Smooth muscle cell (in vitro differentiated cells): ENCODE results near the gene FDXR. TPM values are rescaled to one million over a fixed set of nuclear protein-coding genes. Genes with fewer than 3 reads are reported as not detected.
A peak's percentile ranks its signal among the peaks of the same experiment; 100 is the strongest.

Experiments used
- DNase-seq: peaks from one replicate; lab custom pipeline; 2025; ENCODE audit not compliant: unreplicated experiment; lab: John Stamatoyannopoulos, UW
- H2AFZ ChIP-seq: fragments of 200-600 bp; sonication (generic); 2 replicates; pipeline ENCODE4 v1.6.0; 2016; ENCODE audit warnings: antibody characterized with exemption, low read depth, mild to moderate bottlenecking
- H3F3A ChIP-seq: fragments of 200-600 bp; sonication (generic); 2 replicates; pipeline ENCODE4 v1.6.0; 2017; ENCODE audit warnings: antibody characterized with exemption, low read depth
- H3K27ac ChIP-seq: fragments of 200-600 bp; sonication (generic); 2 replicates; pipeline ENCODE4 v1.5.1; 2016; ENCODE audit warnings: low read depth, mild to moderate bottlenecking
- H3K27me3 ChIP-seq: fragments of 200-600 bp; sonication (generic); 2 replicates; pipeline ENCODE4 v1.6.1; 2016; ENCODE audit warnings: low read depth, mild to moderate bottlenecking
- H3K36me3 ChIP-seq: fragments of 200-600 bp; sonication (generic); 2 replicates; pipeline ENCODE4 v1.5.1; 2016; ENCODE audit warnings: low read depth
- H3K4me1 ChIP-seq: fragments of 200-600 bp; sonication (generic); 2 replicates; pipeline ENCODE4 v1.5.1; 2016; ENCODE audit warnings: low read depth
- H3K4me2 ChIP-seq: fragments of 200-600 bp; sonication (generic); 2 replicates; pipeline ENCODE4 v1.6.0; 2016; ENCODE audit warnings: mild to moderate bottlenecking
- H3K4me3 ChIP-seq: fragments of 200-600 bp; sonication (generic); 2 replicates; pipeline ENCODE4 v1.5.1; 2016; ENCODE audit warnings: mild to moderate bottlenecking
- H3K79me2 ChIP-seq: fragments of 200-600 bp; sonication (generic); 2 replicates; pipeline ENCODE4 v1.6.0; 2016; ENCODE audit warnings: low read depth, mild to moderate bottlenecking
- H3K9ac ChIP-seq: fragments of 200-600 bp; sonication (generic); 2 replicates; pipeline ENCODE4 v1.6.0; 2016; ENCODE audit warnings: low read depth
- H3K9me3 ChIP-seq: fragments of 200-600 bp; sonication (generic); replicated peaks from 2 replicates; pipeline ENCODE4 v1.5.1; 2016; ENCODE audit warnings: low read depth
- H4K20me1 ChIP-seq: fragments of 200-600 bp; sonication (generic); 2 replicates; pipeline ENCODE4 v1.6.0; 2016; ENCODE audit warnings: low read depth
- CTCF ChIP-seq: fragments of 200-600 bp; sonication (generic); IDR thresholded peaks from 2 replicates; pipeline ENCODE4 v1.5.1; 2017; ENCODE audit warnings: borderline replicate concordance, mild to moderate bottlenecking, antibody characterized with exemption; ENCODE audit not compliant: insufficient read depth, poor library complexity, severe bottlenecking
- WGBS: methylation state at CpG from one replicate; pipeline ENCODE4 v1.1.7; 2016; ENCODE audit warnings: low lambda C conversion rate; 5-methylcytosine and 5-hydroxymethylcytosine counted together
- polyA plus RNA-seq: library from polyadenylated mRNA; unstranded; fragments of >200 nt; fragmentation: Nextera tagmentation; extraction: Ambion mirVana; gene quantifications from 2 replicates; pipeline ENCODE4 v1.2.1, GENCODE V29; 2016
- total RNA-seq: library from RNA; depleted of rRNA; stranded (reverse); fragments of >200 nt; gene quantifications from 2 replicates; pipeline ENCODE4 v1.2.3, GENCODE V29; 2014

FDXR gene
- total and polyA plus RNA-seq, 2 experiments from 2014 or later: 5.6 to 18.7 TPM

GRCh38 chr17:74900208-74900607 is 27.4 kb upstream of the FDXR start:
- DNase-seq: no peak
- H3K27ac ChIP-seq: no peak overlapping the region
- peaks cover 24% of the 10 kb centered on the region for H3K27me3 ChIP-seq
- no peak overlapping the region for H3K9ac ChIP-seq
- 89% methylated on average over 8 of the region's 8 CpGs for WGBS
- H2AFZ ChIP-seq: no peak overlapping the region
- H4K20me1 ChIP-seq: no peaks in the 10 kb centered on the region
- no peaks in the 10 kb centered on the region for H3K4me1 ChIP-seq
- no peak overlapping the region for H3K4me3 ChIP-seq
- TF ChIP-seq CTCF: no peak
- H3K36me3 ChIP-seq: no peaks in the 10 kb centered on the region
- H3K79me2 ChIP-seq: no peaks in the 10 kb centered on the region
- no peaks in the 10 kb centered on the region for H3K9me3 ChIP-seq
- H3F3A ChIP-seq: no peaks in the 10 kb centered on the region
- H3K4me2 ChIP-seq: no peak overlapping the region

GRCh38 chr17:74898376-74898946 is 25.7 kb upstream of the FDXR start:
- no peak for DNase-seq
- no peak overlapping the region for H3K4me3 ChIP-seq
- H2AFZ ChIP-seq: no peak overlapping the region

GRCh38 chr17:74893936-74894671 is 21.3 kb upstream of the FDXR start:
- Histone ChIP-seq H2AFZ (no peak overlapping the region), H3K79me2 (no peaks in the 10 kb centered on the region), H3K4me3 (peak overlapping the region; percentile 44), H3K4me2 (peak overlapping the region; percentile 82), H3K36me3 (no peaks in the 10 kb centered on the region), H4K20me1 (no peaks in the 10 kb centered on the region), H3K27me3 (peaks cover 66% of the 10 kb centered on the region), H3F3A (no peaks in the 10 kb centered on the region), H3K9me3 (no peaks in the 10 kb centered on the region), H3K9ac (no peak overlapping the region), H3K4me1 (no peaks in the 10 kb centered on the region), H3K27ac (no peak overlapping the region)
- no peak for TF ChIP-seq CTCF
- DNase-seq: no peak
- WGBS: 43% methylated on average over 19 of the region's 22 CpGs

More at GRCh38 chr17:74898376-74898946, 25.7 kb upstream of the FDXR start:
- Histone ChIP-seq H3F3A (no peaks in the 10 kb centered on the region), H3K79me2 (no peaks in the 10 kb centered on the region), H4K20me1 (no peaks in the 10 kb centered on the region), H3K27me3 (peaks cover 41% of the 10 kb centered on the region), H3K4me1 (no peaks in the 10 kb centered on the region), H3K27ac (no peak overlapping the region), H3K9ac (no peak overlapping the region), H3K4me2 (no peak overlapping the region), H3K36me3 (no peaks in the 10 kb centered on the region), H3K9me3 (no peaks in the 10 kb centered on the region)
- TF ChIP-seq CTCF: no peak
- WGBS: 81% methylated on average over 11 of the region's 11 CpGs
